Measurements from ENCODE around the gene EFNA1.

EFNA1 gene

GRCh38 chr1:155091071-155092051, 36.3 kb upstream of the EFNA1 start:
- CTCF ChIA-PET: interaction anchor here (0.5 to 13.8 kb wide), 45 partner anchors 9 to 701 kb away, joined by 3 to 439 read pairs (median 5); partner anchors contain the start of genes EFNA1, EFNA3, KRTCAP2 and SLC50A1
- H3K4me1 ChIP-seq (ENCODE audit: control insufficient read depth, insufficient read depth, low read length): peaks cover 11% of the 10 kb centered on the region
- H3K4me3 ChIP-seq (ENCODE audit: low read depth, low read length): no peak overlapping the region
- H3K27ac ChIP-seq (ENCODE audit: extremely low read depth, low read depth, low read length): no peak overlapping the region
- no peaks in the 10 kb centered on the region for H3K9me3 ChIP-seq (ENCODE audit: control insufficient read depth, insufficient read depth, low read depth, low read length)
- POLR2A ChIA-PET: interaction anchor here (0.5 to 2.0 kb wide), 9 partner anchors 16 to 82 kb away, joined by 3 to 17 read pairs (median 5); partner anchors contain the start of genes DPM3, EFNA1, KRTCAP2 and TRIM46
- H3K36me3 ChIP-seq (ENCODE audit: control insufficient read depth in 2 of 2, insufficient read depth in 1 of 2, low read length in 2 of 2): no peaks in the 10 kb centered on the region
- peak; percentile 55; the same call in 1 of the 2 replicates for TF ChIP-seq ZSCAN30 (tag by site-specific recombination; IDR thresholded peaks at IDR 0.05)
- TF ChIP-seq ZNF16 (tag by site-specific recombination; IDR thresholded peaks at IDR 0.05; ENCODE audit: low read depth): no peak
- no peak for TF ChIP-seq ZNF549 (tag by site-specific recombination; IDR thresholded peaks at IDR 0.05)
- no peak for TF ChIP-seq ZNF292 (tag by site-specific recombination; IDR thresholded peaks at IDR 0.05; ENCODE audit: borderline replicate concordance, low read depth)
- no peak for TF ChIP-seq ELK4 (IDR thresholded peaks at IDR 0.05; ENCODE audit: borderline replicate concordance, low read depth, low read length)
- no peak for TF ChIP-seq RBAK (tag by site-specific recombination; IDR thresholded peaks at IDR 0.05)
- no peak for TF ChIP-seq ZNF830 (tag by site-specific recombination; IDR thresholded peaks at IDR 0.05; ENCODE audit: low read depth)
- TF ChIP-seq ZIC2 (tag by site-specific recombination; IDR thresholded peaks at IDR 0.05): peak; percentile 72
- TF ChIP-seq YY2 (tag by site-specific recombination; IDR thresholded peaks at IDR 0.05): no peak
- TF ChIP-seq ZNF600 (tag by site-specific recombination; IDR thresholded peaks at IDR 0.05): 0 out of 2 replicates have a peak, but pooled peaks have one; percentile 21
- TF ChIP-seq, protein P1, sequence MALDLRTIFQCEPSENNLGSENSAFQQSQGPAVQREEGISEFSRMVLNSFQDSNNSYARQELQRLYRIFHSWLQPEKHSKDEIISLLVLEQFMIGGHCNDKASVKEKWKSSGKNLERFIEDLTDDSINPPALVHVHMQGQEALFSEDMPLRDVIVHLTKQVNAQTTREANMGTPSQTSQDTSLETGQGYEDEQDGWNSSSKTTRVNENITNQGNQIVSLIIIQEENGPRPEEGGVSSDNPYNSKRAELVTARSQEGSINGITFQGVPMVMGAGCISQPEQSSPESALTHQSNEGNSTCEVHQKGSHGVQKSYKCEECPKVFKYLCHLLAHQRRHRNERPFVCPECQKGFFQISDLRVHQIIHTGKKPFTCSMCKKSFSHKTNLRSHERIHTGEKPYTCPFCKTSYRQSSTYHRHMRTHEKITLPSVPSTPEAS (tag by site-specific recombination; IDR thresholded peaks at IDR 0.05): no peak
- TF ChIP-seq, protein P2, sequence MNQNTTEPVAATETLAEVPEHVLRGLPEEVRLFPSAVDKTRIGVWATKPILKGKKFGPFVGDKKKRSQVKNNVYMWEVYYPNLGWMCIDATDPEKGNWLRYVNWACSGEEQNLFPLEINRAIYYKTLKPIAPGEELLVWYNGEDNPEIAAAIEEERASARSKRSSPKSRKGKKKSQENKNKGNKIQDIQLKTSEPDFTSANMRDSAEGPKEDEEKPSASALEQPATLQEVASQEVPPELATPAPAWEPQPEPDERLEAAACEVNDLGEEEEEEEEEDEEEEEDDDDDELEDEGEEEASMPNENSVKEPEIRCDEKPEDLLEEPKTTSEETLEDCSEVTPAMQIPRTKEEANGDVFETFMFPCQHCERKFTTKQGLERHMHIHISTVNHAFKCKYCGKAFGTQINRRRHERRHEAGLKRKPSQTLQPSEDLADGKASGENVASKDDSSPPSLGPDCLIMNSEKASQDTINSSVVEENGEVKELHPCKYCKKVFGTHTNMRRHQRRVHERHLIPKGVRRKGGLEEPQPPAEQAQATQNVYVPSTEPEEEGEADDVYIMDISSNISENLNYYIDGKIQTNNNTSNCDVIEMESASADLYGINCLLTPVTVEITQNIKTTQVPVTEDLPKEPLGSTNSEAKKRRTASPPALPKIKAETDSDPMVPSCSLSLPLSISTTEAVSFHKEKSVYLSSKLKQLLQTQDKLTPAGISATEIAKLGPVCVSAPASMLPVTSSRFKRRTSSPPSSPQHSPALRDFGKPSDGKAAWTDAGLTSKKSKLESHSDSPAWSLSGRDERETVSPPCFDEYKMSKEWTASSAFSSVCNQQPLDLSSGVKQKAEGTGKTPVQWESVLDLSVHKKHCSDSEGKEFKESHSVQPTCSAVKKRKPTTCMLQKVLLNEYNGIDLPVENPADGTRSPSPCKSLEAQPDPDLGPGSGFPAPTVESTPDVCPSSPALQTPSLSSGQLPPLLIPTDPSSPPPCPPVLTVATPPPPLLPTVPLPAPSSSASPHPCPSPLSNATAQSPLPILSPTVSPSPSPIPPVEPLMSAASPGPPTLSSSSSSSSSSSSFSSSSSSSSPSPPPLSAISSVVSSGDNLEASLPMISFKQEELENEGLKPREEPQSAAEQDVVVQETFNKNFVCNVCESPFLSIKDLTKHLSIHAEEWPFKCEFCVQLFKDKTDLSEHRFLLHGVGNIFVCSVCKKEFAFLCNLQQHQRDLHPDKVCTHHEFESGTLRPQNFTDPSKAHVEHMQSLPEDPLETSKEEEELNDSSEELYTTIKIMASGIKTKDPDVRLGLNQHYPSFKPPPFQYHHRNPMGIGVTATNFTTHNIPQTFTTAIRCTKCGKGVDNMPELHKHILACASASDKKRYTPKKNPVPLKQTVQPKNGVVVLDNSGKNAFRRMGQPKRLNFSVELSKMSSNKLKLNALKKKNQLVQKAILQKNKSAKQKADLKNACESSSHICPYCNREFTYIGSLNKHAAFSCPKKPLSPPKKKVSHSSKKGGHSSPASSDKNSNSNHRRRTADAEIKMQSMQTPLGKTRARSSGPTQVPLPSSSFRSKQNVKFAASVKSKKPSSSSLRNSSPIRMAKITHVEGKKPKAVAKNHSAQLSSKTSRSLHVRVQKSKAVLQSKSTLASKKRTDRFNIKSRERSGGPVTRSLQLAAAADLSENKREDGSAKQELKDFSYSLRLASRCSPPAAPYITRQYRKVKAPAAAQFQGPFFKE (tag by site-specific recombination; IDR thresholded peaks at IDR 0.05; ENCODE audit: borderline replicate concordance): no peak
- TF ChIP-seq HOXA7 (CRISPR knock-in tag; IDR thresholded peaks at IDR 0.05; ENCODE audit: borderline replicate concordance): no peak
- TF ChIP-seq, protein P3, sequence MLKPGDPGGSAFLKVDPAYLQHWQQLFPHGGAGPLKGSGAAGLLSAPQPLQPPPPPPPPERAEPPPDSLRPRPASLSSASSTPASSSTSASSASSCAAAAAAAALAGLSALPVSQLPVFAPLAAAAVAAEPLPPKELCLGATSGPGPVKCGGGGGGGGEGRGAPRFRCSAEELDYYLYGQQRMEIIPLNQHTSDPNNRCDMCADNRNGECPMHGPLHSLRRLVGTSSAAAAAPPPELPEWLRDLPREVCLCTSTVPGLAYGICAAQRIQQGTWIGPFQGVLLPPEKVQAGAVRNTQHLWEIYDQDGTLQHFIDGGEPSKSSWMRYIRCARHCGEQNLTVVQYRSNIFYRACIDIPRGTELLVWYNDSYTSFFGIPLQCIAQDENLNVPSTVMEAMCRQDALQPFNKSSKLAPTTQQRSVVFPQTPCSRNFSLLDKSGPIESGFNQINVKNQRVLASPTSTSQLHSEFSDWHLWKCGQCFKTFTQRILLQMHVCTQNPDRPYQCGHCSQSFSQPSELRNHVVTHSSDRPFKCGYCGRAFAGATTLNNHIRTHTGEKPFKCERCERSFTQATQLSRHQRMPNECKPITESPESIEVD (tag by site-specific recombination; IDR thresholded peaks at IDR 0.05): no peak
- no peak for TF ChIP-seq ZNF350 (tag by site-specific recombination; IDR thresholded peaks at IDR 0.05)
- 0 out of 2 replicates have a peak, but pooled peaks have one; percentile 22 for TF ChIP-seq ZNF10 (tag by site-specific recombination; IDR thresholded peaks at IDR 0.05)
- TF ChIP-seq ZNF624 (tag by site-specific recombination; IDR thresholded peaks at IDR 0.05): no peak
- TF ChIP-seq ZXDB (tag by site-specific recombination; IDR thresholded peaks at IDR 0.05): no peak
- no peak for TF ChIP-seq ZNF530 (tag by site-specific recombination; IDR thresholded peaks at IDR 0.05; ENCODE audit: low read depth)
- TF ChIP-seq, protein P4, sequence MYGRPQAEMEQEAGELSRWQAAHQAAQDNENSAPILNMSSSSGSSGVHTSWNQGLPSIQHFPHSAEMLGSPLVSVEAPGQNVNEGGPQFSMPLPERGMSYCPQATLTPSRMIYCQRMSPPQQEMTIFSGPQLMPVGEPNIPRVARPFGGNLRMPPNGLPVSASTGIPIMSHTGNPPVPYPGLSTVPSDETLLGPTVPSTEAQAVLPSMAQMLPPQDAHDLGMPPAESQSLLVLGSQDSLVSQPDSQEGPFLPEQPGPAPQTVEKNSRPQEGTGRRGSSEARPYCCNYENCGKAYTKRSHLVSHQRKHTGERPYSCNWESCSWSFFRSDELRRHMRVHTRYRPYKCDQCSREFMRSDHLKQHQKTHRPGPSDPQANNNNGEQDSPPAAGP (tag by site-specific recombination; IDR thresholded peaks at IDR 0.05): peak; percentile 73; the same call in 1 of the 2 replicates
- no peak for TF ChIP-seq FEZF1 (tag by site-specific recombination; IDR thresholded peaks at IDR 0.05)
- TF ChIP-seq ZNF571 (tag by site-specific recombination; IDR thresholded peaks at IDR 0.05): no peak
- TF ChIP-seq ZNF133 (tag by site-specific recombination; IDR thresholded peaks at IDR 0.05): no peak; the same call in 1 of the 2 replicates
- TF ChIP-seq ZEB2 (tag by site-specific recombination; IDR thresholded peaks at IDR 0.05): peak; percentile 39; the same call in 1 of the 2 replicates
- peak; percentile 45 for TF ChIP-seq ZNF654 (tag by site-specific recombination; IDR thresholded peaks at IDR 0.05; ENCODE audit: low read depth)
- TF ChIP-seq ZNF473 (tag by site-specific recombination; IDR thresholded peaks at IDR 0.05): no peak

Measured in HEK293 (cell line).